A673 (cell line): ENCODE measurements around the gene DNAJB14.

Experiments used
- EZH2 ChIP-seq: fragments of 200-600 bp; sonication (generic); IDR thresholded peaks from 2 replicates; pipeline ENCODE4 v1.6.1; 2017; ENCODE audit warnings: borderline replicate concordance, low read depth, mild to moderate bottlenecking, mixed read lengths, antibody characterized with exemption, low read length; ENCODE audit not compliant: poor library complexity, severe bottlenecking
- TF ChIP-seq, protein P1 (sequence below): fragments of 300-800, 200-600 bp; sonication (generic); conservative IDR thresholded peaks from 2 replicates; pipeline ENCODE4 v1.5.1; 2017; ENCODE audit warnings: low read depth, mild to moderate bottlenecking, antibody characterized with exemption, low read length, moderate library complexity, mixed read lengths

DNA sequence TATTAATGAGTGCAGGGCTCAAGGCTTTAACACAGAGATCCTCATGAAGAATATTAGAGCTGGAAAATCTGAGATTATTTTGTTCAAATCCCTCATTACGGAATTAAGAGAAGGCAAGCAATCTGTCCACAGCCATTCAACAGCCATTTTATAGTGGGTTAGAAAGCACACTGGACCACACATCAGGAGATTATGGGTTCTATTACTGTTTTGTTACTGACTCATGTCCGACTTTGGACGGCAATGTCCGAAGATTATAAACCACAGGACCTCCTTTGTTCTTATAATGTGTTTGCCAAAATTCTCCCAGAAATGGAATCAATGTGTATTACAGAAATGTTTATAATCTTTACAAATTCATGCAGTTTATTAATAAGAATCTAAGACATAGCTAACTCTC, 60.3 kb downstream of the DNAJB14 start:
- TF ChIP-seq, protein P1, sequence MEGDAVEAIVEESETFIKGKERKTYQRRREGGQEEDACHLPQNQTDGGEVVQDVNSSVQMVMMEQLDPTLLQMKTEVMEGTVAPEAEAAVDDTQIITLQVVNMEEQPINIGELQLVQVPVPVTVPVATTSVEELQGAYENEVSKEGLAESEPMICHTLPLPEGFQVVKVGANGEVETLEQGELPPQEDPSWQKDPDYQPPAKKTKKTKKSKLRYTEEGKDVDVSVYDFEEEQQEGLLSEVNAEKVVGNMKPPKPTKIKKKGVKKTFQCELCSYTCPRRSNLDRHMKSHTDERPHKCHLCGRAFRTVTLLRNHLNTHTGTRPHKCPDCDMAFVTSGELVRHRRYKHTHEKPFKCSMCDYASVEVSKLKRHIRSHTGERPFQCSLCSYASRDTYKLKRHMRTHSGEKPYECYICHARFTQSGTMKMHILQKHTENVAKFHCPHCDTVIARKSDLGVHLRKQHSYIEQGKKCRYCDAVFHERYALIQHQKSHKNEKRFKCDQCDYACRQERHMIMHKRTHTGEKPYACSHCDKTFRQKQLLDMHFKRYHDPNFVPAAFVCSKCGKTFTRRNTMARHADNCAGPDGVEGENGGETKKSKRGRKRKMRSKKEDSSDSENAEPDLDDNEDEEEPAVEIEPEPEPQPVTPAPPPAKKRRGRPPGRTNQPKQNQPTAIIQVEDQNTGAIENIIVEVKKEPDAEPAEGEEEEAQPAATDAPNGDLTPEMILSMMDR: no peak
- TF ChIP-seq EZH2: no peak
